Activated naive CD4-positive, alpha-beta T cell (primary cell): ENCODE data around the gene AAMDC.
"Not testable (repeated sequence)": the region's sequence is repeated elsewhere in the genome, so short reads cannot be mapped to it uniquely, and the experiment has no call there.

Experiments
- DNase-seq, 4 experiments: peaks; one replicate each; lab custom pipeline; 2025; lab: John Stamatoyannopoulos, UW

Gene AAMDC

DNA sequence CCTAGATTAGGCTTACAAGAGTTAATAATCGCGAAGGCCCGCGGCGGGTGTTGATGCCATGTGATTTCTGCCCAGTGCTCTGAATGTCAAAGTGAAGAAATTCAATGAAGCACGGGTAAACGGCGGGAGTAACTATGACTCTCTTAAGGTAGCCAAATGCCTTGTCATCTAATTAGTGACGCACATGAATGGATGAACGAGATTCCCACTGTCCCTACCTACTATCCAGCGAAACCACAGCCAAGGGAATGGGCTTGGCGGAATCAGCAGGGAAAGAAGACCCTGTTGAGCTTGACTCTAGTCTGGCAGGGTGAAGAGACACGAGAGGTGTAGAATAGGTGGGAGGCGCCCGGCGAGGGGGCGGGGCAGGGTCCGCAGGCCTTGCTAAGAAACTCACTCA, 65.5 kb downstream of the AAMDC start:
- no peak for DNase-seq

DNA sequence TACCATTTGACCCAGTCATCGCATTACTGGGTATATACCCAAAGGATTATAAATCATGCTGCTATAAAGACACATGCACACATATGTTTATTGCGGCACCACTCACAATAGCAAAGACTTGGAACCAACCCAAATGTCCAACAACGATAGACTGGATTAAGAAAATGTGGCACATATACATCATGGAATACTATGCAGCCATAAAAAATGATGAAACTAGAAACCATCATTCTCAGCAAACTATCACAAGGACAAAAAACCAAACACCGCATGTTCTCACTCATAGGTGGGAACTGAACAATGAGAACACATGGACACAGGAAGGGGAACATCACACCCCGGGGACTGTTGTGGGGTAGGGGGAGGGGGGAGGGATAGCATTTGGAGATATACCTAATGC, 68.1 kb downstream of the AAMDC start:
- not testable (repeated sequence) for DNase-seq

DNA sequence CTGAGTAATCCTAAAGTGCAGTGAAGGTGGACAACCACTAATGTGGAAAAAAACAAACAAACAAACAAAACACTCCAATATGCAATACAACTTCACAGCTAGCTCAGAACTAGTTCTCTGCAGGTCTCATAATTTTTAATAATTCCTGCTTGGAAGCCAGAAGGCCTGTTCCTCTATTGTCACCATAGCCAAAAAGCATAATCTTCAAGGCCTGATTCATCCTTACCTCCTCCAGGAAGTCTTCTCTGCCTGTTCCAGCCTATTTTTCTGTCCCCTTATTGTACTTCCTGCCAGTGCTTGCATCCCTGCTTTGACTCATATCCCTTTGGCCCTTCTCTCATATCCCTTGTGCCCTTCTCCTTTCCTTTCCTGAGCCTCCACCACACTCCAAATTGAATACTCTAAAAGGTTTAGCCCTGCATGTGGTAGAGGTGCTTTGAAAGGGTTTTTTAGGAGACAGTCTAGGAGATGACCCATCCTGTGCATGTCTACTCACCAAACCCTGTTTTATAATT, 69.2 kb downstream of the AAMDC start:
- DNase-seq = not testable (repeated sequence)

DNA sequence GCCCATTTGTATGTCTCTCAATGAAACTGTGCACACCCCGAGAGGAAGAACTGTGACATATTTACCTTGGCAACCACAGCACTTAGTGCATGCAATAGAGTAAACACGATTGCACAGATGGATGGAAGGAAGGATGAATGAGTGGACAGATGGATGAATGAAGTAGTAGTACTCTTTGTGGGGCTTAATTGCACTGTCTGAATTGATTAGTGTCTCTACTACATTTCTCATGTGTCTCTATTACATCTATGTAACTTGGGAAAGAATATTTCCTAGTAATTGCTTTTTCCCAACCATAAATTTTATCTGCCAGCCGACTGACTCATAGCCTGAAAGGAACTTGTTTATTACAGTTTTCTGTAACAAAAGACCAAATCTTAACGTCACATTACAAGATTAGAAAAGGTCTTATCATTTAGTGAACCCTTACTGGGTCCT, 69.7 kb downstream of the AAMDC start:
- not testable (repeated sequence) for DNase-seq

DNA sequence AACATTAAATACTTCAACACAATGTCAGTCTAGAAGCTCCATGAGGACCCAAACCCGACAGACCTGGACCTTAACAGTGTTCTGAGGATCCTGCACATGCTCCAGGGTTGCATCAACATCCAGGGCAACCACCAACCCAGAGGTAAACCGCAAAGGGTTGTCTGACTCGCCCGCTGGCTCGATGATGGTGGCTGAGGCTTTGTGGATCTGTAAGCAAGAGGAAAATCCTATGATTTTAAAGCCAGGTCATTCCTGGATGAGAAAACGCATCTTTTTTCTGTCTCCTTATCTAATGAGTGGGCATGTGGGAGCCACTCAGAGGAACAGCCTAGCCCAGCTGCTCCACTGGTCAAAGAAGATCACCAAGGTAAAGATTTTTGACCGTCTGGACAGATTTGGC, 70.3 kb downstream of the AAMDC start:
- not testable (repeated sequence) for DNase-seq

GRCh38 chr11:77891703-77892102, 70.8 kb downstream of the AAMDC start:
- not testable (repeated sequence) for DNase-seq

DNA sequence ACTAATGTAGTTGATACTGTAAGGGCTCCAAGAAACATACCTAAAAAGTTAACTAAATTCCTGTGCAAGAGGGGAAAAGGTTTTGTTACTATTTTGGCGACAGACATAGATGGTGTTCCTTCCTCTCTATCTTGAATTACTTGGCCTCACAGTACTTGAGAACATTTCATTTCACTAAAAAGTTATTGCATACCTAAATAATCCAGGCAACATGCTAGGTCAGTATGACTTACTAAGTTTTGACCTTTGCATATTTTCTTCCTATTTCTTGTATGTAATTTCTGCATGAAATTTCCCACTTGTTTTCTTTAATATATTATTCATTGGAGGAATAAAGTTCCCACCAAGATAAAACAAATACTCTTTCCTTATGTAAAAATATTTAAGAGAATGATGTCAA, 74.0 kb downstream of the AAMDC start:
- DNase-seq = not testable (repeated sequence)

- no peak for DNase-seq
Observed at GRCh38 chr11:77908835-77909234, 87.9 kb downstream of the AAMDC start.

DNA sequence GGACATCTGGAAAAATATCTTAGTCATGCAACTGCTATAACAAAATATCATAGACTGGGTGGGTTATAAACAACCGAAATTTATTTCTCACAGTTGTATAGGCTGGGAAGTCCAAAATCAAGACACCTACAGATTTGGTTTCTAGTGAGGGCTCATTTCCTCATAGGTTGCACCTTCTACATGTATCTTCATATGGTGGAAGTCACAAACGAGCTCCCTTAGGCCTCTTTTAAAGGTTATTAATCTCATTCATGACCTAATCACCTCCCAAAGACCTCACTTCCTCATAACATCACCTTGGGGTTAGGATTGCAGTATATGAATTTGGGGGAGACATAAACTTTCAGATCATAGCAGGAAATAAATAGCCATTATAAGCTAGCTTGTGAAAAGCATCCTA, 88.3 kb downstream of the AAMDC start:
- DNase-seq = no peak

DNA sequence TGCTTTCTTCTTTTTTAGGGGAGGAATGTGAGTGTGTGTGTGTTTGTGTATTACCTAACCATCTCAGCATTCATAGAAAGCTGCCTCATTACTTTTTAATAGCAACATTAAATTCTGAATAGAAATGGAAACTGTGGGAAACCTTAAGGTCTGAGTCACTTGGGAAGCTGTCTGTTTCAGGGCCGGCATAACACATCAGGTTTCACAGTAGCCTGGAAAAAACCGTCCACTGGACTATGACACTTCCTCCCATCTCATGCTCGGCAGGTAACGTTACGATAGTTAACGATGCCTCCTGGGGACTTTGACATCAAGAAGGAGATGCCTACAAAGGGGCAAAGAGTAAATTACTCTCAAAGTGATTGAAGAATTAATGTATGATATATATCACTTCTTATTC, 89.9 kb downstream of the AAMDC start:
- not testable (repeated sequence) for DNase-seq

GRCh38 chr11:77913608-77914306, 92.8 kb downstream of the AAMDC start:
- DNase-seq = not testable (repeated sequence)

- DNase-seq = not testable (repeated sequence)
Observed at GRCh38 chr11:77914307-77914791, 93.4 kb downstream of the AAMDC start.

- DNase-seq = not testable (repeated sequence)
Observed at GRCh38 chr11:77917713-77918112, 96.8 kb downstream of the AAMDC start.
